Adrenal gland (tissue), 5 donors: ENCODE data around the gene CNOT2.
A peak's percentile ranks its signal among the peaks of the same experiment; 100 is the strongest.

Source experiments
- CTCF ChIP-seq, 6 experiments: fragments of 450-650 bp in 4 of 6; fragments of 200-600 bp in 2 of 6; sonication (generic) in 1 of 6; IDR thresholded peaks; 1 replicate in 5 of 6; 2 replicates in 1 of 6; pipeline versions ENCODE4 v1.5.1 to v1.8.0; 2016 to 2021; ENCODE audit warnings: antibody characterized with exemption in 6 of 6, mild to moderate bottlenecking in 2 of 6, moderate library complexity in 1 of 6
- POLR2A ChIP-seq, 2 donors: fragments of 450-650 bp; IDR thresholded peaks; one replicate each; pipeline ENCODE4 v1.6.1; 2017; ENCODE audit warnings: antibody characterized with exemption in 2 of 2, mild to moderate bottlenecking in 2 of 2, moderate library complexity in 1 of 2
- donor health status: DM: no; HTN: no; CAD: no.

- TF ChIP-seq CTCF (IDR thresholded peaks at IDR 0.05) (no peak), POLR2A (IDR thresholded peaks at IDR 0.05) (peak in 1 of 2 donors; percentile 49)
Observed at GRCh38 chr12:70243510-70244371, 508 bp downstream of the CNOT2 start.
